SK-N-SH (cell line): Measurements from ENCODE around the gene ZP2. TPM values are rescaled to one million over a fixed set of nuclear protein-coding genes. Genes with fewer than 3 reads are reported as not detected.

Source experiments
- CTCF ChIA-PET: fragments of 300-600, 350-600 bp; formaldehyde crosslinking; extraction: SDS; loops from one replicate; lab custom pipeline; 2021; lab: Yijun Ruan, JAX
- POLR2A ChIA-PET: fragments of 350-600 bp; sonication (Branson Sonifier 250); formaldehyde crosslinking; extraction: SDS; loops from one replicate; lab custom pipeline; 2020; ENCODE audit warnings: antibody characterized with exemption, inconsistent platforms; lab: Yijun Ruan, JAX
- DNase-seq: peaks from one replicate; pipeline ENCODE4 v3.0.0; 2012
- H2AFZ ChIP-seq: fragments of 200-600 bp; sonication (generic); 2 replicates; pipeline ENCODE4 v1.8.1; 2016; ENCODE audit warnings: antibody characterized with exemption, mild to moderate bottlenecking, low read depth
- H3F3A ChIP-seq: fragments of 200-600 bp; sonication (generic); replicated peaks from 2 replicates; pipeline ENCODE3; 2016; ENCODE audit warnings: antibody characterized with exemption, mild to moderate bottlenecking; ENCODE audit not compliant: insufficient read depth
- H3K27ac ChIP-seq, 2 experiments: fragments of 200-500 bp in 1 of 2; fragments of 200-600 bp in 1 of 2; sonication (Bioruptor generic) in 1 of 2; sonication (generic), shearing (Covaris generic) in 1 of 2; 2 replicates each; pipeline versions ENCODE4 v1.5.1 to v1.6.1; 2014 to 2016; ENCODE audit warnings: low read depth in 2 of 2, inconsistent platforms in 1 of 2, low read length in 1 of 2, mild to moderate bottlenecking in 1 of 2, mixed read lengths in 1 of 2
- H3K27me3 ChIP-seq: fragments of 200-600 bp; sonication (generic), shearing (Covaris generic); 2 replicates; pipeline ENCODE4 v1.6.1; 2016; ENCODE audit warnings: mixed run types; ENCODE audit not compliant: insufficient read depth
- H3K36me3 ChIP-seq, 2 experiments: fragments of 200-500 bp in 1 of 2; fragments of 200-600 bp in 1 of 2; sonication (Bioruptor generic) in 1 of 2; sonication (generic) in 1 of 2; replicated peaks in 1 of 2; 2 replicates each; pipeline versions ENCODE3 to v1.5.1; 2014 to 2016; ENCODE audit warnings: low read length in 1 of 2, mild to moderate bottlenecking in 1 of 2; ENCODE audit not compliant: insufficient read depth in 2 of 2, control insufficient read depth in 1 of 2
- H3K4me1 ChIP-seq, 2 experiments: fragments of 200-500 bp in 1 of 2; fragments of 200-600 bp in 1 of 2; sonication (Bioruptor generic) in 1 of 2; sonication (generic), shearing (Covaris generic) in 1 of 2; 2 replicates each; pipeline versions ENCODE4 v1.5.1 to v1.6.1; 2014 to 2016; ENCODE audit warnings: low read depth in 1 of 2, low read length in 1 of 2, mixed run types in 1 of 2; ENCODE audit not compliant: insufficient read depth in 2 of 2, control insufficient read depth in 1 of 2
- H3K4me2 ChIP-seq: fragments of 200-600 bp; sonication (generic), shearing (Covaris generic); 2 replicates; pipeline ENCODE4 v1.6.1; 2017; ENCODE audit warnings: mixed run types
- H3K4me3 ChIP-seq, 2 experiments: fragments of 200-500 bp in 1 of 2; fragments of 200-600 bp in 1 of 2; sonication (Bioruptor generic) in 1 of 2; sonication (generic), shearing (Covaris generic) in 1 of 2; 2 replicates each; pipeline versions ENCODE4 v1.5.1 to v1.8.1; 2014 to 2016; ENCODE audit warnings: low read depth in 2 of 2, inconsistent platforms in 1 of 2, low read length in 1 of 2, mild to moderate bottlenecking in 1 of 2, mixed read lengths in 1 of 2, moderate library complexity in 1 of 2
- H3K79me2 ChIP-seq: fragments of 200-600 bp; sonication (generic); 2 replicates; pipeline ENCODE4 v1.8.1; 2017; ENCODE audit warnings: mild to moderate bottlenecking; ENCODE audit not compliant: insufficient read depth
- H3K9ac ChIP-seq: fragments of 200-600 bp; sonication (generic); 2 replicates; pipeline ENCODE4 v1.6.1; 2017; ENCODE audit warnings: mixed run types
- H3K9me2 ChIP-seq: fragments of 200-600 bp; sonication (generic); 2 replicates; pipeline ENCODE4 v1.6.1; 2017; ENCODE audit warnings: mixed run types
- H3K9me3 ChIP-seq: fragments of 200-600 bp; sonication (generic); 2 replicates; pipeline ENCODE4 v1.6.1; 2017; ENCODE audit warnings: mixed run types, mild to moderate bottlenecking, moderate library complexity
- H4K20me1 ChIP-seq: fragments of 200-600 bp; sonication (generic); 2 replicates; pipeline ENCODE4 v1.6.1; 2017; ENCODE audit warnings: mild to moderate bottlenecking, mixed run types; ENCODE audit not compliant: insufficient read depth
- CHD2 ChIP-seq: fragments of 150-350 bp; IDR thresholded peaks from 2 replicates; pipeline ENCODE4 v1.6.1; 2018; ENCODE audit warnings: low read length; ENCODE audit not compliant: partially characterized antibody
- EZH2phosphoT487 ChIP-seq: fragments of 200-600 bp; sonication (generic); IDR thresholded peaks from 2 replicates; pipeline ENCODE4 v1.6.1; 2017; ENCODE audit warnings: low read depth, mixed run types, mild to moderate bottlenecking, antibody characterized with exemption, moderate library complexity, borderline replicate concordance
- FOXJ3 ChIP-seq: sonication (generic); formaldehyde crosslinking; IDR thresholded peaks from 2 replicates; pipeline ENCODE4 v1.5.1; 2020; ENCODE audit warnings: mild to moderate bottlenecking, missing genetic modification reagents
- FOXM1 ChIP-seq: IDR thresholded peaks from 2 replicates; pipeline ENCODE4 v1.4.0; 2012; ENCODE audit warnings: low read depth, mild to moderate bottlenecking
- GATA2 ChIP-seq: sonication (generic); formaldehyde crosslinking; IDR thresholded peaks from 2 replicates; pipeline ENCODE4 v1.5.0; 2020; ENCODE audit warnings: mild to moderate bottlenecking, missing genetic modification reagents
- JUND ChIP-seq: IDR thresholded peaks from 2 replicates; pipeline ENCODE4 v1.4.0; 2012
- MAX ChIP-seq: IDR thresholded peaks from 2 replicates; pipeline ENCODE4 v1.4.0; 2012; ENCODE audit warnings: low read depth
- MEF2A ChIP-seq: IDR thresholded peaks from 2 replicates; pipeline ENCODE4 v1.4.0; 2012; ENCODE audit warnings: low read depth, borderline replicate concordance
- PBX3 ChIP-seq: IDR thresholded peaks from 2 replicates; pipeline ENCODE4; 2012
- POLR2AphosphoS5 ChIP-seq: IDR thresholded peaks from 2 replicates; pipeline ENCODE4 v1.6.1; 2012; ENCODE audit warnings: low read depth, low read length
- REST ChIP-seq: IDR thresholded peaks from 2 replicates; pipeline ENCODE4 v1.6.1; 2012; ENCODE audit warnings: mild to moderate bottlenecking, low read depth, low read length, moderate library complexity
- RXRA ChIP-seq: IDR thresholded peaks from 2 replicates; pipeline ENCODE4 v1.4.0; 2012; ENCODE audit warnings: low read depth, mild to moderate bottlenecking, borderline replicate concordance
- SMC3 ChIP-seq: IDR thresholded peaks from 2 replicates; pipeline ENCODE4 v1.6.1; 2012; ENCODE audit warnings: low read depth, low read length, improper control_type of control experiment
- TCF12 ChIP-seq: IDR thresholded peaks from 2 replicates; pipeline ENCODE4 v1.4.0; 2012
- TEAD4 ChIP-seq: IDR thresholded peaks from 2 replicates; pipeline ENCODE4 v1.4.0; 2012; ENCODE audit warnings: mild to moderate bottlenecking, borderline replicate concordance; ENCODE audit not compliant: insufficient read depth
- WGBS: methylation state at CpG from one replicate; pipeline ENCODE4 v1.1.6; 2017; ENCODE audit warnings: low lambda C conversion rate; 5-methylcytosine and 5-hydroxymethylcytosine counted together
- polyA plus RNA-seq, 3 experiments: library from polyadenylated mRNA; depleted of rRNA; stranded (reverse); fragments of >200 nt; gene quantifications; 2 replicates each; pipeline ENCODE4 v1.2.3, GENCODE V29; 2012
- TF ChIP-seq, protein P1 (sequence below): fragments of 200-600 bp; sonication (generic); IDR thresholded peaks from 2 replicates; pipeline ENCODE4 v1.6.1; 2017; ENCODE audit warnings: antibody characterized with exemption, mild to moderate bottlenecking, moderate library complexity
- TF ChIP-seq, protein P2 (sequence below): fragments of 150-350 bp; IDR thresholded peaks from 2 replicates; pipeline ENCODE4 v1.6.1; 2017; ENCODE audit warnings: antibody characterized with exemption, low read length, low read depth, borderline replicate concordance
- TF ChIP-seq, protein P3 (sequence below): IDR thresholded peaks from 2 replicates; pipeline ENCODE4 v1.4.0; 2012; ENCODE audit warnings: low read depth, borderline replicate concordance

ZP2 gene
- not detected in 2 replicates for polyA plus RNA-seq (2012; rRNA removed)
- polyA plus RNA-seq (2012; cell fraction: cytosol; rRNA removed): not detected in 2 replicates
- polyA plus RNA-seq (2012; cell fraction: nucleus; rRNA removed): 0.02 TPM in 1 of 2 replicates, not detected in the other

DNA sequence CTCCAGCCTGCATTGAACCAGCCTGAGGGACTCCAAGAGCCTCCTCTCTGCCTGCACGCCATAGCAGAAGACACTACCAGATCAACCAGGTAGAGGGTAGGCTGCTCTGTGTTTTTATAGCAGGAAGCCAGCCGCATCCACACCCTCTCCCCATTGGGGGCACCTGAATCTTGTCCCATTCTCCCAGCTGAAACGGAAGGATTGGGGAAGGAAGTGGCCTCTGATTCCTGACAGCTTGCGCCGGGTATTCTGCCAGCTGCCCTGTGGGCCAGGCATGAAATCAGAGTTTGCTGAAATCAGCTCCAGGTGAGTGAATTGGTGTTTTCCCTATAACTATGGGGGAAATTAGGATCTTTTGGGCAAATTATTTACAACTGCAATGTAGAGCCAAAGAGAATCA is at the start of gene ZP2:
Gene ZP2, minus strand, starts transcription at position 89 of the 400 bp plus-strand sequence. Its CDS starts 27 bp downstream, at position 62.
- H3F3A ChIP-seq: no peaks in the 10 kb centered on the region
- no peak within 1 kb of the TSS for H3K9ac ChIP-seq
- DNase-seq: no peak
- no peak within 1 kb of the TSS for H3K4me3 ChIP-seq
- H3K27me3 ChIP-seq: no peaks in the 10 kb centered on the region
- WGBS: 79% methylated on average over 4 of the region's 5 CpGs
- TF ChIP-seq, protein P1, sequence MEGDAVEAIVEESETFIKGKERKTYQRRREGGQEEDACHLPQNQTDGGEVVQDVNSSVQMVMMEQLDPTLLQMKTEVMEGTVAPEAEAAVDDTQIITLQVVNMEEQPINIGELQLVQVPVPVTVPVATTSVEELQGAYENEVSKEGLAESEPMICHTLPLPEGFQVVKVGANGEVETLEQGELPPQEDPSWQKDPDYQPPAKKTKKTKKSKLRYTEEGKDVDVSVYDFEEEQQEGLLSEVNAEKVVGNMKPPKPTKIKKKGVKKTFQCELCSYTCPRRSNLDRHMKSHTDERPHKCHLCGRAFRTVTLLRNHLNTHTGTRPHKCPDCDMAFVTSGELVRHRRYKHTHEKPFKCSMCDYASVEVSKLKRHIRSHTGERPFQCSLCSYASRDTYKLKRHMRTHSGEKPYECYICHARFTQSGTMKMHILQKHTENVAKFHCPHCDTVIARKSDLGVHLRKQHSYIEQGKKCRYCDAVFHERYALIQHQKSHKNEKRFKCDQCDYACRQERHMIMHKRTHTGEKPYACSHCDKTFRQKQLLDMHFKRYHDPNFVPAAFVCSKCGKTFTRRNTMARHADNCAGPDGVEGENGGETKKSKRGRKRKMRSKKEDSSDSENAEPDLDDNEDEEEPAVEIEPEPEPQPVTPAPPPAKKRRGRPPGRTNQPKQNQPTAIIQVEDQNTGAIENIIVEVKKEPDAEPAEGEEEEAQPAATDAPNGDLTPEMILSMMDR: no peak
- TF ChIP-seq GATA2 (CRISPR knock-in tag): no peak
- TF ChIP-seq POLR2AphosphoS5: no peak
- TF ChIP-seq CHD2: no peak
- TF ChIP-seq JUND: no peak
- no peak for TF ChIP-seq MEF2A
- TF ChIP-seq MAX: no peak
- TF ChIP-seq FOXJ3 (CRISPR knock-in tag): no peak
- no peak for TF ChIP-seq REST
- TF ChIP-seq SMC3: no peak
- TF ChIP-seq FOXM1: no peak
- TF ChIP-seq, protein P2, sequence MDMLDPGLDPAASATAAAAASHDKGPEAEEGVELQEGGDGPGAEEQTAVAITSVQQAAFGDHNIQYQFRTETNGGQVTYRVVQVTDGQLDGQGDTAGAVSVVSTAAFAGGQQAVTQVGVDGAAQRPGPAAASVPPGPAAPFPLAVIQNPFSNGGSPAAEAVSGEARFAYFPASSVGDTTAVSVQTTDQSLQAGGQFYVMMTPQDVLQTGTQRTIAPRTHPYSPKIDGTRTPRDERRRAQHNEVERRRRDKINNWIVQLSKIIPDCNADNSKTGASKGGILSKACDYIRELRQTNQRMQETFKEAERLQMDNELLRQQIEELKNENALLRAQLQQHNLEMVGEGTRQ: no peak
- TF ChIP-seq, protein P3, sequence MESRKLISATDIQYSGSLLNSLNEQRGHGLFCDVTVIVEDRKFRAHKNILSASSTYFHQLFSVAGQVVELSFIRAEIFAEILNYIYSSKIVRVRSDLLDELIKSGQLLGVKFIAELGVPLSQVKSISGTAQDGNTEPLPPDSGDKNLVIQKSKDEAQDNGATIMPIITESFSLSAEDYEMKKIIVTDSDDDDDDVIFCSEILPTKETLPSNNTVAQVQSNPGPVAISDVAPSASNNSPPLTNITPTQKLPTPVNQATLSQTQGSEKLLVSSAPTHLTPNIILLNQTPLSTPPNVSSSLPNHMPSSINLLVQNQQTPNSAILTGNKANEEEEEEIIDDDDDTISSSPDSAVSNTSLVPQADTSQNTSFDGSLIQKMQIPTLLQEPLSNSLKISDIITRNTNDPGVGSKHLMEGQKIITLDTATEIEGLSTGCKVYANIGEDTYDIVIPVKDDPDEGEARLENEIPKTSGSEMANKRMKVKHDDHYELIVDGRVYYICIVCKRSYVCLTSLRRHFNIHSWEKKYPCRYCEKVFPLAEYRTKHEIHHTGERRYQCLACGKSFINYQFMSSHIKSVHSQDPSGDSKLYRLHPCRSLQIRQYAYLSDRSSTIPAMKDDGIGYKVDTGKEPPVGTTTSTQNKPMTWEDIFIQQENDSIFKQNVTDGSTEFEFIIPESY: no peak
- no peak for TF ChIP-seq TCF12
- no peak for TF ChIP-seq TEAD4
- no peak for TF ChIP-seq RXRA
- TF ChIP-seq EZH2phosphoT487: no peak
- TF ChIP-seq PBX3: no peak
- TF ChIP-seq, all 33 proteins: peak for 0
- Histone ChIP-seq H2AFZ (no peak within 1 kb of the TSS), H3K4me1 (no peaks in the 10 kb centered on the region), H3K36me3 (no peaks in the 10 kb centered on the region), H3K79me2 (no peaks in the 10 kb centered on the region), H4K20me1 (no peaks in the 10 kb centered on the region), H3K27ac (no peak within 1 kb of the TSS), H3K9me3 (no peaks in the 10 kb centered on the region), H3K9me2 (no peaks in the 10 kb centered on the region), H3K4me2 (no peak within 1 kb of the TSS)
- ChIA-PET CTCF (interaction anchor here (1.1 to 1.4 kb wide), 3 partner anchors 10 to 89 kb away, joined by 3 to 4 read pairs (median 3); no protein-coding TSS in a partner anchor), POLR2A (no interaction called here)
